ENCODE results near the gene PRR23C. TPM values are rescaled to one million over a fixed set of nuclear protein-coding genes. Genes with fewer than 3 reads are reported as not detected.

The PRR23C gene
- polyA plus RNA-seq (2012; rRNA removed), result not detected in 2 replicates
- polyA plus RNA-seq (2012; cell fraction: cytosol; rRNA removed), result not detected in 2 replicates
- not detected in 2 replicates for polyA plus RNA-seq (2012; cell fraction: nucleus; rRNA removed)

GRCh38 chr3:139044366-139045210 is at the start of gene PRR23C:
TSS of gene PRR23C (minus strand) at chr3:139044892. CDS start at chr3:139044620, 272 bp downstream.
- peak; percentile 39 for DNase-seq
- Histone ChIP-seq H3K4me3 (ENCODE audit: low read depth in 2 of 2, low read length in 1 of 2) (no peak within 1 kb of the TSS), H4K20me1 (ENCODE audit: insufficient read depth) (no peaks in the 10 kb centered on the region), H3K27ac (ENCODE audit: low read depth in 2 of 2, low read length in 1 of 2) (no peak within 1 kb of the TSS), H3K4me2 (no peak within 1 kb of the TSS), H3K9me3 (no peaks in the 10 kb centered on the region), H3K9me2 (no peaks in the 10 kb centered on the region), H3K36me3 (replicated peaks in 1 of 2; ENCODE audit: control insufficient read depth in 1 of 2, insufficient read depth in 2 of 2, low read length in 1 of 2) (no peaks in the 10 kb centered on the region), H3F3A (replicated peaks; ENCODE audit: insufficient read depth) (no peaks in the 10 kb centered on the region), H3K9ac (no peak within 1 kb of the TSS), H3K4me1 (ENCODE audit: control insufficient read depth in 1 of 2, insufficient read depth in 2 of 2, low read depth in 1 of 2, low read length in 1 of 2) (no peaks in the 10 kb centered on the region), H2AFZ (ENCODE audit: low read depth) (no peak within 1 kb of the TSS), H3K27me3 (ENCODE audit: insufficient read depth) (no peaks in the 10 kb centered on the region), H3K79me2 (ENCODE audit: insufficient read depth) (no peaks in the 10 kb centered on the region)
- WGBS (ENCODE audit: low lambda C conversion rate), result 73% methylated on average over 30 of the region's 77 CpGs
- ChIA-PET POLR2A (no interaction called here), CTCF (no interaction called here)
- TF ChIP-seq YY1 (IDR thresholded peaks at IDR 0.05; ENCODE audit: low read depth) (no peak), CTCF (IDR thresholded peaks at IDR 0.05) (peak; percentile 23; the same call in 1 of the 2 replicates), MEF2A (IDR thresholded peaks at IDR 0.05; ENCODE audit: borderline replicate concordance, low read depth) (no peak)

- Histone ChIP-seq H3K4me1 (ENCODE audit: control insufficient read depth in 1 of 2, insufficient read depth in 2 of 2, low read depth in 1 of 2, low read length in 1 of 2) (no peaks in the 10 kb centered on the region), H4K20me1 (ENCODE audit: insufficient read depth) (no peaks in the 10 kb centered on the region), H3K9me2 (no peaks in the 10 kb centered on the region), H3K4me2 (no peak overlapping the region), H3K79me2 (ENCODE audit: insufficient read depth) (no peaks in the 10 kb centered on the region), H3K4me3 (ENCODE audit: low read depth in 2 of 2, low read length in 1 of 2) (no peak overlapping the region), H3F3A (replicated peaks; ENCODE audit: insufficient read depth) (no peaks in the 10 kb centered on the region), H3K9me3 (no peaks in the 10 kb centered on the region; the same call in 1 of the 2 replicates), H3K27me3 (ENCODE audit: insufficient read depth) (no peaks in the 10 kb centered on the region), H2AFZ (ENCODE audit: low read depth) (no peak overlapping the region), H3K36me3 (replicated peaks in 1 of 2; ENCODE audit: control insufficient read depth in 1 of 2, insufficient read depth in 2 of 2, low read length in 1 of 2) (no peaks in the 10 kb centered on the region), H3K27ac (ENCODE audit: low read depth in 2 of 2, low read length in 1 of 2) (no peak overlapping the region), H3K9ac (no peak overlapping the region)
- no peak for DNase-seq
- POLR2A ChIA-PET, result no interaction called here
- WGBS (ENCODE audit: low lambda C conversion rate), result 0% methylated on average over 1 of the region's 1 CpG
- TF ChIP-seq RFX5 (IDR thresholded peaks at IDR 0.05; ENCODE audit: low read length) (no peak), MEF2A (IDR thresholded peaks at IDR 0.05; ENCODE audit: borderline replicate concordance, low read depth) (no peak), FOXM1 (IDR thresholded peaks at IDR 0.05; ENCODE audit: low read depth) (no peak)
- CTCF ChIA-PET, result interaction anchor here (0.9 to 2.2 kb wide), 2 partner anchors 18 to 235 kb away, joined by 3 to 16 read pairs; no protein-coding TSS in a partner anchor
Measured at GRCh38 chr3:139093840-139094239, 49.1 kb upstream of the PRR23C start.

- Histone ChIP-seq H3K9me3 (no peaks in the 10 kb centered on the region), H3K27ac (ENCODE audit: low read depth in 2 of 2, low read length in 1 of 2) (no peak overlapping the region), H3K4me2 (no peak overlapping the region), H3K4me1 (ENCODE audit: control insufficient read depth in 1 of 2, insufficient read depth in 2 of 2, low read depth in 1 of 2, low read length in 1 of 2) (no peaks in the 10 kb centered on the region), H3K27me3 (ENCODE audit: insufficient read depth) (no peaks in the 10 kb centered on the region), H4K20me1 (ENCODE audit: insufficient read depth) (no peaks in the 10 kb centered on the region), H3K4me3 (ENCODE audit: low read depth in 2 of 2, low read length in 1 of 2) (no peak overlapping the region), H3K9me2 (no peaks in the 10 kb centered on the region), H3K36me3 (replicated peaks in 1 of 2; ENCODE audit: control insufficient read depth in 1 of 2, insufficient read depth in 2 of 2, low read length in 1 of 2) (no peaks in the 10 kb centered on the region), H3F3A (replicated peaks; ENCODE audit: insufficient read depth) (no peaks in the 10 kb centered on the region), H2AFZ (ENCODE audit: low read depth) (no peak overlapping the region), H3K79me2 (ENCODE audit: insufficient read depth) (no peaks in the 10 kb centered on the region), H3K9ac (no peak overlapping the region)
- CTCF ChIA-PET, result interaction anchor here (0.6 to 1.5 kb wide), 3 partner anchors 9 to 153 kb away, joined by 3 read pairs; no protein-coding TSS in a partner anchor
- no peak for TF ChIP-seq GABPA (IDR thresholded peaks at IDR 0.05; ENCODE audit: low read depth)
- no peak for TF ChIP-seq RCOR1 (IDR thresholded peaks at IDR 0.05; ENCODE audit: low read length)
- no peak for TF ChIP-seq CTCF (IDR thresholded peaks at IDR 0.05)
- TF ChIP-seq TEAD4 (IDR thresholded peaks at IDR 0.05; ENCODE audit: borderline replicate concordance, insufficient read depth), result no peak
- TF ChIP-seq FOXM1 (IDR thresholded peaks at IDR 0.05; ENCODE audit: low read depth), result no peak
- no peak for TF ChIP-seq NRF1 (IDR thresholded peaks at IDR 0.05; ENCODE audit: low read depth, low read length)
- no peak for TF ChIP-seq TCF12 (IDR thresholded peaks at IDR 0.05)
- TF ChIP-seq RXRA (IDR thresholded peaks at IDR 0.05; ENCODE audit: borderline replicate concordance, low read depth), result no peak
- no peak for TF ChIP-seq YY1 (IDR thresholded peaks at IDR 0.05; ENCODE audit: low read depth)
- no peak for TF ChIP-seq TAF1 (IDR thresholded peaks at IDR 0.05; ENCODE audit: borderline replicate concordance, low read depth, low read length)
- no peak for DNase-seq
- 0% methylated on average over 4 of the region's 8 CpGs for WGBS (ENCODE audit: low lambda C conversion rate)
- POLR2A ChIA-PET, result no interaction called here
Measured at GRCh38 chr3:139088462-139089324, 44.0 kb upstream of the PRR23C start.
